Endodermal cell (in vitro differentiated cells): Measurements from ENCODE around the gene ADSL. TPM values are rescaled to one million over a fixed set of nuclear protein-coding genes. Genes with fewer than 3 reads are reported as not detected.

Experiments used
- DNase-seq: peaks from one replicate; pipeline ENCODE4 v3.0.0-alpha.2; 2017
- H3K27ac ChIP-seq: 2 replicates; pipeline ENCODE4 v1.5.1; 2013; ENCODE audit warnings: mild to moderate bottlenecking, low read depth, low read length, moderate library complexity
- H3K27me3 ChIP-seq: 2 replicates; pipeline ENCODE4 v1.6.1; 2013; ENCODE audit warnings: mild to moderate bottlenecking, low read length, moderate library complexity; ENCODE audit not compliant: insufficient read depth, control insufficient read depth, poor library complexity, severe bottlenecking
- H3K36me3 ChIP-seq: 2 replicates; pipeline ENCODE4 v1.7.0; 2013; ENCODE audit warnings: mild to moderate bottlenecking, low read length, moderate library complexity; ENCODE audit not compliant: control insufficient read depth, insufficient read depth
- H3K4me1 ChIP-seq: one replicate; pipeline ENCODE4 v1.7.0; 2013; ENCODE audit warnings: low read length; ENCODE audit not compliant: control insufficient read depth, insufficient read depth
- H3K4me3 ChIP-seq: 2 replicates; pipeline ENCODE4 v1.5.1; 2013; ENCODE audit warnings: mild to moderate bottlenecking, low read length, moderate library complexity
- H3K9ac ChIP-seq: 2 replicates; pipeline ENCODE4 v1.6.1; 2013; ENCODE audit warnings: mild to moderate bottlenecking, low read length, moderate library complexity; ENCODE audit not compliant: poor library complexity, severe bottlenecking; ENCODE audit errors: extremely low read depth
- H3K9me3 ChIP-seq: 2 replicates; pipeline ENCODE4 v1.6.1; 2013; ENCODE audit warnings: mild to moderate bottlenecking, low read length, moderate library complexity; ENCODE audit not compliant: control insufficient read depth
- H3K27ac Mint-ChIP-seq: 2 replicates; pipeline ENCODE4 v1.8.0; 2020; ENCODE audit warnings: mixed read lengths
- H3K27me3 Mint-ChIP-seq: 2 replicates; pipeline ENCODE4 v1.8.0; 2021; ENCODE audit warnings: mild to moderate bottlenecking, mixed read lengths; ENCODE audit not compliant: insufficient read depth
- H3K36me3 Mint-ChIP-seq: 2 replicates; pipeline ENCODE4 v1.8.0; 2020; ENCODE audit warnings: low read depth, mixed read lengths
- H3K4me1 Mint-ChIP-seq: 2 replicates; pipeline ENCODE4 v1.8.0; 2020; ENCODE audit warnings: mixed read lengths
- H3K4me3 Mint-ChIP-seq: 2 replicates; pipeline ENCODE4 v1.8.0; 2020; ENCODE audit warnings: mild to moderate bottlenecking, moderate library complexity, mixed read lengths
- H3K9me3 Mint-ChIP-seq: 2 replicates; pipeline ENCODE4 v1.8.0; 2020; ENCODE audit warnings: mild to moderate bottlenecking, mixed read lengths
- CTCF ChIP-seq: fragments of 200-600 bp; sonication (generic); conservative IDR thresholded peaks from 2 replicates; pipeline ENCODE4 v1.5.0; 2021; ENCODE audit warnings: antibody characterized with exemption, mild to moderate bottlenecking
- WGBS, 2 experiments: methylation state at CpG; one replicate each; pipeline versions ENCODE4 v1.1.5 to v1.1.7; 2013; ENCODE audit warnings: missing lambda C conversion rate in 2 of 2, mixed read lengths in 1 of 2; ENCODE audit not compliant: insufficient coverage in 1 of 2, insufficient read length in 1 of 2; 5-methylcytosine and 5-hydroxymethylcytosine counted together
- total RNA-seq, 2 donors: library from RNA; stranded (reverse); fragmentation: NEBNext Ultra II Directional in 1 of 2; extraction: Animal tissue kit (Norgen Biotek cat#: 25700) in 1 of 2; gene quantifications; 2 replicates in 1 of 2; 3 replicates in 1 of 2; pipeline ENCODE4 v1.2.1, GENCODE V29; 2021

Gene ADSL
- total RNA-seq, 2 donors from 2014 or later = 107 to 118 TPM

GRCh38 chr22:40335358-40335757, 10.9 kb upstream of the ADSL start:
- H3K27ac Mint-ChIP-seq = no peak overlapping the region

GRCh38 chr22:40340044-40340443, 6.3 kb upstream of the ADSL start:
- H3K9ac ChIP-seq = no peak overlapping the region
- no peak overlapping the region for H3K27ac ChIP-seq
- 86 to 90% methylated on average over 5 of the region's 5 CpGs for WGBS, 2 experiments
- DNase-seq = no peak
- Mint-ChIP-seq H3K4me1 (peaks cover 6% of the 10 kb centered on the region), H3K27me3 (no peaks in the 10 kb centered on the region), H3K27ac (no peak overlapping the region), H3K36me3 (peaks cover 13% of the 10 kb centered on the region), H3K4me3 (no peak overlapping the region), H3K9me3 (no peaks in the 10 kb centered on the region)
- no peaks in the 10 kb centered on the region for H3K36me3 ChIP-seq
- no peaks in the 10 kb centered on the region for H3K27me3 ChIP-seq
- H3K9me3 ChIP-seq = no peaks in the 10 kb centered on the region
- H3K4me1 ChIP-seq = no peaks in the 10 kb centered on the region
- TF ChIP-seq CTCF = no peak
- H3K4me3 ChIP-seq = no peak overlapping the region

More at GRCh38 chr22:40335358-40335757, 10.9 kb upstream of the ADSL start:
- peaks cover 7% of the 10 kb centered on the region for H3K4me1 ChIP-seq
- no peaks in the 10 kb centered on the region for H3K27me3 Mint-ChIP-seq
- WGBS, 2 experiments = 89 to 94% methylated on average over 2 of the region's 2 CpGs
- peaks cover 18% of the 10 kb centered on the region for H3K36me3 Mint-ChIP-seq
- no peak overlapping the region for H3K4me3 ChIP-seq
- no peak overlapping the region for H3K27ac ChIP-seq
- H3K9me3 Mint-ChIP-seq = no peaks in the 10 kb centered on the region
- no peaks in the 10 kb centered on the region for H3K27me3 ChIP-seq
- no peaks in the 10 kb centered on the region for H3K9me3 ChIP-seq
- no peak for DNase-seq
- peaks cover 47% of the 10 kb centered on the region for H3K4me1 Mint-ChIP-seq
- no peak overlapping the region for H3K4me3 Mint-ChIP-seq
- TF ChIP-seq CTCF = no peak
- no peak overlapping the region for H3K9ac ChIP-seq
- no peaks in the 10 kb centered on the region for H3K36me3 ChIP-seq

- TF ChIP-seq CTCF = no peak
- no peak overlapping the region for H3K4me3 ChIP-seq
- H3K9ac ChIP-seq = no peak overlapping the region
- no peak overlapping the region for H3K27ac ChIP-seq
- no peaks in the 10 kb centered on the region for H3K27me3 ChIP-seq
- Mint-ChIP-seq H3K36me3 (peaks cover 10% of the 10 kb centered on the region), H3K27ac (no peak overlapping the region), H3K4me3 (no peak overlapping the region), H3K27me3 (no peaks in the 10 kb centered on the region), H3K4me1 (no peaks in the 10 kb centered on the region), H3K9me3 (no peaks in the 10 kb centered on the region)
- H3K9me3 ChIP-seq = no peaks in the 10 kb centered on the region
- no peak for DNase-seq
- H3K4me1 ChIP-seq = no peaks in the 10 kb centered on the region
- no peaks in the 10 kb centered on the region for H3K36me3 ChIP-seq
- 63 to 90% methylated on average over 2 to 4 of the region's 4 CpGs for WGBS, 2 experiments
These were observed 4.7 kb upstream of the ADSL start for GRCh38 chr22:40341604-40342003.
